Activated CD8-positive, alpha-beta T cell treated with anti-CD3 and anti-CD28 coated beads for 36 hours (primary cell): ENCODE measurements around the gene JMJD7. TPM values are rescaled to one million over a fixed set of nuclear protein-coding genes. Genes with fewer than 3 reads are reported as not detected.

ENCODE experiments used
- ATAC-seq: fragments of 200-7000 bp; cut with Tn5 transposase; one replicate; pipeline ENCODE4 v1.10.0; 2021; ENCODE audit warnings: mild to moderate bottlenecking, moderate library complexity
- CTCF ChIA-PET: fragments of 350-600 bp; sonication (Branson Sonifier 250); formaldehyde crosslinking; loops from one replicate; lab custom pipeline; 2021; ENCODE audit warnings: antibody characterized with exemption; lab: Charles Lee
- POLR2A ChIA-PET: fragments of 350-600 bp; sonication (Branson Sonifier 250); formaldehyde crosslinking; loops from one replicate; lab custom pipeline; 2021; ENCODE audit warnings: antibody characterized with exemption; lab: Charles Lee
- DNase-seq: peaks from one replicate; pipeline ENCODE4 v3.0.0-alpha.2; 2020
- H3K27ac Mint-ChIP-seq: one replicate; pipeline ENCODE4 v1.8.0; 2021; ENCODE audit warnings: mild to moderate bottlenecking, mixed read lengths
- H3K27me3 Mint-ChIP-seq: one replicate; pipeline ENCODE4 v1.8.0; 2021; ENCODE audit warnings: mixed read lengths
- H3K36me3 Mint-ChIP-seq: one replicate; pipeline ENCODE4 v1.8.0; 2021; ENCODE audit warnings: low read depth, mixed read lengths
- H3K4me1 Mint-ChIP-seq: one replicate; pipeline ENCODE4 v1.8.0; 2021; ENCODE audit warnings: low read depth, mixed read lengths
- H3K4me3 Mint-ChIP-seq: one replicate; pipeline ENCODE4 v1.8.0; 2021; ENCODE audit warnings: mild to moderate bottlenecking, moderate library complexity, mixed read lengths
- H3K9me3 Mint-ChIP-seq: one replicate; pipeline ENCODE4 v1.8.0; 2021; ENCODE audit warnings: mixed read lengths
- intact Hi-C: fragments of 100-400 bp; cut with micrococcal nuclease; formaldehyde crosslinking; loops from one replicate; pipeline ENCODE4 v1.10.0; 2022
- total RNA-seq, 2 experiments: library from RNA; stranded (reverse); gene quantifications; one replicate each; pipeline ENCODE4 v1.2.3, GENCODE V29; 2021
- TF ChIP-seq, protein P1 (sequence below): fragments of 200-600 bp; IDR thresholded peaks from one replicate; pipeline ENCODE4 v1.8.0; 2022; ENCODE audit warnings: antibody characterized with exemption, mild to moderate bottlenecking

The JMJD7 gene
- total RNA-seq, 2 experiments from 2014 or later = 8.2 to 13.2 TPM

DNA sequence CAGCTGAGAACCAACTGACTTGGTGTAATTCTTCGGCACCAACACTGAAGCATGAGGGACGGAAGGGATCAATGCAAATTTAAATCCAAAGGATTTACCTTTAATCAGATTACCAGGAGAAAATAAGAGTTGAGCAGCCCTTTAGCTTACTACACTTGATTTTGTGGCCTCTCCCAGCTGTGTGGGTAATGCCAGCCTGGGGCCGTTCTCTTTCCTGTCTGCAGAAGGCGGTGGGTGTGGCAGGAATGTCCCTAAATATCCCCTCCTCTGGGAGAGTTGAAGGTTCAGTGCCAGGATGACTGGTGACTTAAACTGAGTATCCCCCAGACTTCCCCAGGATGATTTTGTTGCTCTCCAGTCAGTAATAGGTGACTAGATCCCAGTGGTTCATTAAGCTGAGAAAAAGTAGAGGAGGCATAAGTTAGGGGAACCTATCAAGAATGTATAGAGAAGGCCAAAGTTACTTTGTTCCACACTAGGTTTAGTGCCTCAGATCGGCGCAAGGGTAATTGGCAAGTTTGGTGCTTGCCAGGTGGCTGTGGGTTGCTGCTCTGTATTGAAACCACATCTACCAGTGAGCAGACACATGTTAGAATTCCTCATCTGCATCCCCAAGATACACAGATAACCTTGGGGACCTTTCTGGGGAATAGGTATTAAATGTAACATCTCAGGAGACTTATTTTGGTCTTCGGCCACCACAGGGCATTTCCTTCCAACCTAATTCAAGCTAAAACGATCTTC is 30.5 kb upstream of the JMJD7 start:
- ChIA-PET CTCF (interaction anchor here (0.6 to 2.6 kb wide), 5 partner anchors 14 to 194 kb away, joined by 3 to 21 read pairs (median 6); partner anchors contain the start of gene MAPKBP1), POLR2A (no interaction called here)
- Mint-ChIP-seq H3K36me3 (peaks cover 7% of the 10 kb centered on the region), H3K9me3 (no peaks in the 10 kb centered on the region), H3K4me3 (no peak overlapping the region), H3K27me3 (no peaks in the 10 kb centered on the region), H3K27ac (no peak overlapping the region), H3K4me1 (peaks cover 33% of the 10 kb centered on the region)
- intact Hi-C loops = no loop called here
- ATAC-seq = no peak
- TF ChIP-seq, protein P1, sequence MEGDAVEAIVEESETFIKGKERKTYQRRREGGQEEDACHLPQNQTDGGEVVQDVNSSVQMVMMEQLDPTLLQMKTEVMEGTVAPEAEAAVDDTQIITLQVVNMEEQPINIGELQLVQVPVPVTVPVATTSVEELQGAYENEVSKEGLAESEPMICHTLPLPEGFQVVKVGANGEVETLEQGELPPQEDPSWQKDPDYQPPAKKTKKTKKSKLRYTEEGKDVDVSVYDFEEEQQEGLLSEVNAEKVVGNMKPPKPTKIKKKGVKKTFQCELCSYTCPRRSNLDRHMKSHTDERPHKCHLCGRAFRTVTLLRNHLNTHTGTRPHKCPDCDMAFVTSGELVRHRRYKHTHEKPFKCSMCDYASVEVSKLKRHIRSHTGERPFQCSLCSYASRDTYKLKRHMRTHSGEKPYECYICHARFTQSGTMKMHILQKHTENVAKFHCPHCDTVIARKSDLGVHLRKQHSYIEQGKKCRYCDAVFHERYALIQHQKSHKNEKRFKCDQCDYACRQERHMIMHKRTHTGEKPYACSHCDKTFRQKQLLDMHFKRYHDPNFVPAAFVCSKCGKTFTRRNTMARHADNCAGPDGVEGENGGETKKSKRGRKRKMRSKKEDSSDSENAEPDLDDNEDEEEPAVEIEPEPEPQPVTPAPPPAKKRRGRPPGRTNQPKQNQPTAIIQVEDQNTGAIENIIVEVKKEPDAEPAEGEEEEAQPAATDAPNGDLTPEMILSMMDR = no peak
- no peak for DNase-seq

DNA sequence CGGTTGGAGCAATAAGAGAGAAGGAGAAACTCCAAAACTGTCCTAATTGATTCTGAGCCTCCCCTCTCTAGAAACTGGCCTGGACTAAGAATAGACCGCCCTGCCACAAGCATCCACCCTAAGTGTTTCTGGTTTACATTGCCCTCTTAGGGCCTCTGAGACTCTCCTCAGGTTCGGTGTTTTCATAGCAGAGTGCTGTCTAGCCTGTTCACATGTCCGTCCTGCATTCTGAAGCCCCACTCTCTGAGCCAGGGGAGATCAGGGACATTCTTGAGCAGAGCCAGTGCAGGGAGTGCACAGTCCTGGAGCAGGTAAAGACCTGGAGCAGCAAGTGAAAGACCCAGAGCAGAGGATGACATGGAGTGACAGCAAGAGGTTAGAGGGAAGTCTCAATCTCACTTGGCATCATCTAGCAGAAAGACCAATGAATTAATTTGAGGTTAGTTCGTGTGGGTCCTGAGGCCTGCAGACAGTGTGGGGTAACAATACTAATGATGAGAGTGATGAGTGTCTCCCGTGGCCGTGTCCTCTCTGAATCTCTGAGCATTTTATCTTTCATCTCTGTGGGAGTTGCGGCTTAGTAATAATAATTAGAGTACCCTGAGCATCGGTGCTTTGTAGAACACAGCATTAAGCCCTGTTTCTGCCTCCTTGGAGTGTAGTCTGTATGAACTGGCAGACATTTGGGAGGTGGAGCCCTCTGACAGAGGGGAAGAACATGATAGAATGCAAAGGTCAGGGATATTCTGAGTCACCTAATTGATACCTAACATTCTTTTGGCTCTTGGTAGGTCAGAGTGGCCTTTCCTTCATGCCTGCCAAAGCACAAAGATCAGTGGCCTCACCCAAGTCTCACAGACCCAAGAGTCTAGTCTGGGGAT is 29.0 kb upstream of the JMJD7 start:
- ChIA-PET POLR2A (no interaction called here), CTCF (interaction anchor here (1.5 to 15.8 kb wide), 3 partner anchors 12 to 23 kb away, joined by 7 to 337 read pairs (median 13); partner anchors contain the start of gene MAPKBP1)
- peak; percentile 18 for DNase-seq
- H3K4me1 Mint-ChIP-seq = peaks cover 33% of the 10 kb centered on the region
- peak overlapping the region; percentile 30 for H3K27ac Mint-ChIP-seq
- H3K36me3 Mint-ChIP-seq = peaks cover 7% of the 10 kb centered on the region
- TF ChIP-seq, protein P1 = no peak
- peak; percentile 83 for ATAC-seq
- intact Hi-C loops = no loop called here
- no peak overlapping the region for H3K4me3 Mint-ChIP-seq
- H3K9me3 Mint-ChIP-seq = no peaks in the 10 kb centered on the region
- no peaks in the 10 kb centered on the region for H3K27me3 Mint-ChIP-seq

DNA sequence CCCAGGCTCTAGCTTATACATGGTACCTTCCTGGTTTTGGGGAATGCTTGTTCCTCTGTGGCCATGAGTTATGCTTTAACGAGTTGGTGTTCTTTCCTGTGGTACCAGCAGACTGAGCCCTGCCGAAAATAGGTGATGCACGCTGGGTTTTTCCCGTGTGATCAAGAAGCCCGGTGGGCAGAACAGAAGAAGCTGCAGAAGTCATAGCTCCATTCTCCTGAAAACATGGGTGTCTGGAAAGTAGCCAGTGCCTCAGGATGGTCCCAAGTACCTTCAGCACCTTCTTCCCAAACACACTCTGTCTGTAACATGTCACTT is 28.4 kb upstream of the JMJD7 start:
- POLR2A ChIA-PET = no interaction called here
- no peak for DNase-seq
- H3K36me3 Mint-ChIP-seq = peaks cover 7% of the 10 kb centered on the region
- no peaks in the 10 kb centered on the region for H3K27me3 Mint-ChIP-seq
- TF ChIP-seq, protein P1 = no peak
- peak overlapping the region; percentile 10 for H3K27ac Mint-ChIP-seq
- no peak overlapping the region for H3K4me3 Mint-ChIP-seq
- ATAC-seq = no peak
- H3K4me1 Mint-ChIP-seq = peaks cover 33% of the 10 kb centered on the region
- intact Hi-C loops = no loop called here
- H3K9me3 Mint-ChIP-seq = no peaks in the 10 kb centered on the region
- CTCF ChIA-PET = interaction anchor here (1.5 to 15.8 kb wide), 2 partner anchors 12 to 24 kb away, joined by 7 to 337 read pairs; partner anchors contain the start of gene MAPKBP1

DNA sequence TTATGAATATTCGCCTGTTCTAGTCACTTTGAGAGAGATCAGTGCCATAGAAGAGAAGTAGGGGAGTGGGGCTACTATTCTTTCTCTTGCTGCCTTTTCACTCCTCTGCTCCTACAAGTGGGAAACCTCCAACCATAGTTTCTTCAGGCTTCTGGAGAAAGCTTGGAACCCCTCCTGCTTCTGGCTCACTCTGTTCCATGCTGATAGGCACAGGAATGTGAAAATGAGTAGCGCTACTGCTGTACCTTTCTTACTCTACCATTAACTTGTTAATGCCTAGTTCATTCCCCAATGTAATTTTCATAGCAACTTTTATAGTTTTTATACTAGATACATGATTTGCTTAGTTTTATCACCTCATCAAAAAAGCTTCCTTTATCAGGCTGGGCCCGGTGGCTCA is 26.7 kb upstream of the JMJD7 start:
- no peak overlapping the region for H3K4me3 Mint-ChIP-seq
- peaks cover 32% of the 10 kb centered on the region for H3K4me1 Mint-ChIP-seq
- ATAC-seq = no peak
- peaks cover 7% of the 10 kb centered on the region for H3K36me3 Mint-ChIP-seq
- TF ChIP-seq, protein P1 = no peak
- ChIA-PET CTCF (interaction anchor here (2.1 to 15.8 kb wide), 2 partner anchors 11 to 25 kb away, joined by 10 to 337 read pairs; partner anchors contain the start of gene MAPKBP1), POLR2A (no interaction called here)
- no peaks in the 10 kb centered on the region for H3K9me3 Mint-ChIP-seq
- intact Hi-C loops = no loop called here
- DNase-seq = no peak
- H3K27me3 Mint-ChIP-seq = no peaks in the 10 kb centered on the region
- no peak overlapping the region for H3K27ac Mint-ChIP-seq
